Measurements from ENCODE around the gene CTIF. TPM values are rescaled to one million over a fixed set of nuclear protein-coding genes. Genes with fewer than 3 reads are reported as not detected.

Gene CTIF
- total RNA-seq, 1 experiment from 2014 or later, result 95.8 TPM

DNA sequence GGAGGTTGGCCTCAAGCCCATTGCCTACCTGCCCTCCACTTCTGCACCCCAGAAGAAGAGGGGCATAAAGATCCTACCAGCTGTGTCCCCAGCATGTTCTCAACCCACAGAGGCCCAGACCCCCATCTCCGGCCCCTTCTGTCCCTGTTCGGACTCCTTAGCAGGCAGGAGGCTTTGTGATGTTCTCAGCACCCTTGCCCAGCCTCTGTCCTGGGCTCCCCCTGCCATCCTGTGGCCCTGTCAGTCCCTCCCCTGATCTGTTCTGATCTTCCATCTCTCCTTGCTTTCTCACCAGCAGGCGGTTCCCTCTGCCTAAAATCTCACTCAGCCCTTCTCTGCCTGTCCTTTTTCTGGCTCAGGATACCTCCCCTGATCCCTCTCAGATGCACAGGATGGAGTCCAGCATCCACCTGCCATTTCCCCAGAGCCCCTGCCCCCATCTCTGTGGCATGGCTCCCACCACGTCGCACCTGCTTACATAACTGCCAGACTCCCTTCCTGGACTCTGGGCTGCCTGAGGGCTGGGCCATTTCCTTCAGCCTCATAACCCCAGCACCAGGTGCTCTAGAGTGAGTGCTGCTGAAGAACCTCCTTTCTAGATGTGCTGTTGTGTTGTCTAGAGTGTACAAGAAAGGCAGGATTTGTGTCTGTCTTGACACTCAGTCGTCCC is 134.0 kb downstream of the CTIF start:
- TF ChIP-seq, protein P1, sequence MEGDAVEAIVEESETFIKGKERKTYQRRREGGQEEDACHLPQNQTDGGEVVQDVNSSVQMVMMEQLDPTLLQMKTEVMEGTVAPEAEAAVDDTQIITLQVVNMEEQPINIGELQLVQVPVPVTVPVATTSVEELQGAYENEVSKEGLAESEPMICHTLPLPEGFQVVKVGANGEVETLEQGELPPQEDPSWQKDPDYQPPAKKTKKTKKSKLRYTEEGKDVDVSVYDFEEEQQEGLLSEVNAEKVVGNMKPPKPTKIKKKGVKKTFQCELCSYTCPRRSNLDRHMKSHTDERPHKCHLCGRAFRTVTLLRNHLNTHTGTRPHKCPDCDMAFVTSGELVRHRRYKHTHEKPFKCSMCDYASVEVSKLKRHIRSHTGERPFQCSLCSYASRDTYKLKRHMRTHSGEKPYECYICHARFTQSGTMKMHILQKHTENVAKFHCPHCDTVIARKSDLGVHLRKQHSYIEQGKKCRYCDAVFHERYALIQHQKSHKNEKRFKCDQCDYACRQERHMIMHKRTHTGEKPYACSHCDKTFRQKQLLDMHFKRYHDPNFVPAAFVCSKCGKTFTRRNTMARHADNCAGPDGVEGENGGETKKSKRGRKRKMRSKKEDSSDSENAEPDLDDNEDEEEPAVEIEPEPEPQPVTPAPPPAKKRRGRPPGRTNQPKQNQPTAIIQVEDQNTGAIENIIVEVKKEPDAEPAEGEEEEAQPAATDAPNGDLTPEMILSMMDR (IDR thresholded peaks at IDR 0.05; ENCODE audit: unreplicated experiment), result no peak
- intact Hi-C loops (cut with micrococcal nuclease), result loop anchor here (10.0 kb wide), 1 partner anchor 102 kb away; no protein-coding TSS in a partner anchor
- Mint-ChIP-seq H3K4me3 (ENCODE audit: unreplicated experiment) (no peak overlapping the region), H3K9me3 (ENCODE audit: unreplicated experiment) (peaks cover 8% of the 10 kb centered on the region), H3K4me1 (ENCODE audit: insufficient read depth, unreplicated experiment) (no peaks in the 10 kb centered on the region), H3K36me3 (ENCODE audit: insufficient read depth, unreplicated experiment) (peaks cover 33% of the 10 kb centered on the region), H3K27ac (ENCODE audit: low read depth, unreplicated experiment) (no peak overlapping the region), H3K27me3 (ENCODE audit: insufficient read depth, unreplicated experiment) (no peaks in the 10 kb centered on the region)
- POLR2A ChIA-PET, result no interaction called here
- DNase-seq (ENCODE audit: unreplicated experiment), result no peak
- no TSS peak for BruUV-seq (replicated peaks)
- CTCF ChIA-PET, result interaction anchor here (0.6 to 5.3 kb wide), 9 partner anchors 17 to 836 kb away, joined by 3 to 33 read pairs (median 3); no protein-coding TSS in a partner anchor

DNA sequence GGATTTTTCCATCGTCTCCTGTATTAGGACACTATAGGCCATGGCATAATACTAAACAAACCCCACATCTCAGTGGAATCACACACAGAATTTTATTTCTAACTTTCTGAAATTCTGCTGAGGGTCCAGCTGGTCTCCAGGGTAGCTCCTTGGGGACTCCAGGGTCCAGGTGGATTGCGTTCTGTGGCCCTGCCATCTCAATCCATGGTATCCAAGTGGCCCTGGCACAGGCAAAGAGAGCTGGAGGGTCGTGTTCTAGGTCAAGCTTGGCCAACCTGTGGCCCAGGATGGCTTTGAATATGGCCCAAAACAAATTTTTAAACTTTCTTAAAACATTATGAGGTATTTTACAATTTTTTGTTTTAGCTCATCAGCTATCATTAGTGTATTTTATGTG is 134.6 kb downstream of the CTIF start:
- H3K9me3 Mint-ChIP-seq (ENCODE audit: unreplicated experiment), result peaks cover 8% of the 10 kb centered on the region
- BruUV-seq (replicated peaks), result no TSS peak
- no peak for DNase-seq (ENCODE audit: unreplicated experiment)
- H3K27me3 Mint-ChIP-seq (ENCODE audit: insufficient read depth, unreplicated experiment), result no peaks in the 10 kb centered on the region
- no peak overlapping the region for H3K4me3 Mint-ChIP-seq (ENCODE audit: unreplicated experiment)
- peaks cover 35% of the 10 kb centered on the region for H3K36me3 Mint-ChIP-seq (ENCODE audit: insufficient read depth, unreplicated experiment)
- no peaks in the 10 kb centered on the region for H3K4me1 Mint-ChIP-seq (ENCODE audit: insufficient read depth, unreplicated experiment)
- ChIA-PET CTCF (interaction anchor here (0.6 to 5.3 kb wide), 18 partner anchors 16 to 835 kb away, joined by 3 to 33 read pairs (median 4); no protein-coding TSS in a partner anchor), POLR2A (no interaction called here)
- TF ChIP-seq, protein P1 (IDR thresholded peaks at IDR 0.05; ENCODE audit: unreplicated experiment), result no peak
- no peak overlapping the region for H3K27ac Mint-ChIP-seq (ENCODE audit: low read depth, unreplicated experiment)
- intact Hi-C loops (cut with micrococcal nuclease), result loop anchor here (10.0 kb wide), 1 partner anchor 101 kb away; no protein-coding TSS in a partner anchor

DNA sequence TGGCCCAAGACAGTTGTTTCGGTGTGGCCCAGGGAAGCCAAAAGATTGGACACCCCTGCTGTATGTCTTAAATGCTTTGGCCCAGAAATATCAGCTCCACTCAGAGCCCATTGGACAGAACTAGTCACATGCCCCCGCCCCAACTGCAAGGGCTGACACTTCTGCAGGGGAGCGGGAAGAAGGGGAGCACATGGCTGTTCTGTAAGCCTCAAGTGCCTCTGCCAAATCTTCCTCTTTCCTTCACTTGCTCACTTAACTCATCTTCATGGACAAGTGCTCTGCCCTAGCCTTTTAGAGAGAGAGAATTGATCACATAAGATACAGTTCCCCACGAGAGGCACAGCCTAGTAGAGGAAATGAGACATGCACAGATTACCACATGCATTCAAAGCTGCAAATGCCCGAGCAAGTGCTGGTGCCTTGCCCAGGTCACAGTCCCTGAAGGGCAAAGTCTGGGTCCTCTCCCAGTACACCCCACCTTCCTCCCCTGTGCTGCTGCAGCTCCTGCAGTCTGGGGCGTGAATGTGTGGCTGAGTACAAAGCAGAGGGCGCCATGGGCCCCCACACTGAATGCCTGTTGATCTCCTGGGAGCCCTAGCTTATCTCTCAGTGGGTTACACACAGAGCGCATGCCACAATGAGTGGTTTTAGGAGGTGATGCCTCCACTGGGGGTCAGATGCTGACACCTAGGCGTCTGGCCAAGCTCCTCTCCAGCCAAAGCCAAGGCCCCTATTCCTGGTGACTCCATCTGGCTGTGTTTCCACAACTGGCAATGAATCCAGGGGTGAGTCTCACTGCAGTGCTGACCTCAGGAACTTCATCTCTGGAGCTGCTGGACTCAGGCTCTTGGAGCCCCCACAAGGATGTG is 135.3 kb downstream of the CTIF start:
- no peaks in the 10 kb centered on the region for H3K27me3 Mint-ChIP-seq (ENCODE audit: insufficient read depth, unreplicated experiment)
- no peak overlapping the region for H3K4me3 Mint-ChIP-seq (ENCODE audit: unreplicated experiment)
- no peak overlapping the region for H3K27ac Mint-ChIP-seq (ENCODE audit: low read depth, unreplicated experiment)
- intact Hi-C loops (cut with micrococcal nuclease), result loop anchor here (2.0 to 10.0 kb wide), 3 partner anchors 101 to 813 kb away; partner anchors contain the start of gene C18orf32
- H3K36me3 Mint-ChIP-seq (ENCODE audit: insufficient read depth, unreplicated experiment), result peaks cover 40% of the 10 kb centered on the region
- CTCF ChIA-PET, result interaction anchor here (0.6 to 5.3 kb wide), 26 partner anchors 9 to 835 kb away, joined by 3 to 33 read pairs (median 3); no protein-coding TSS in a partner anchor
- no TSS peak for BruUV-seq (replicated peaks)
- no peak for DNase-seq (ENCODE audit: unreplicated experiment)
- peaks cover 8% of the 10 kb centered on the region for H3K9me3 Mint-ChIP-seq (ENCODE audit: unreplicated experiment)
- POLR2A ChIA-PET, result no interaction called here
- no peaks in the 10 kb centered on the region for H3K4me1 Mint-ChIP-seq (ENCODE audit: insufficient read depth, unreplicated experiment)
- TF ChIP-seq, protein P1 (IDR thresholded peaks at IDR 0.05; ENCODE audit: unreplicated experiment), result no peak

Measured in MCF 10A (cell line).